ENCODE measurements around the gene MSANTD1.

DNA sequence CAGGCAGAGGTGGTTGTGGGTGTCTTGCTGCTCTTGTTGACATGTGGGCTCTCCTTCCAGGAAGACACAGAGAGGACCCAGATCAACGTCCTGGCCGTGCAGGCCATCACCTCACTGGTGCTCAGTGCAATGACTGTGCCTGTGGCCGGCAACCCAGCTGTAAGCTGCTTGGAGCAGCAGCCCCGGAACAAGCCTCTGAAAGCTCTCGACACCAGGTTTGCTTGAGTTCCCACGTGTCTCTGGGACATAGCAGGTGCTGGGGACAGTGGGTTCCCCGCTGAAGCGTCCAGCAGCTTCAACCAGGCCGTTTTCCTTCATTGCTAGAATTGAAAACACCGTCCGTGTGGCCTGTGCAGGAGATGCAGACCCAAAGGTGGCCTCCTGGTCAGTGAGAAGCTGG, 25.6 kb upstream of the MSANTD1 start:
- TF ChIP-seq, protein P1, sequence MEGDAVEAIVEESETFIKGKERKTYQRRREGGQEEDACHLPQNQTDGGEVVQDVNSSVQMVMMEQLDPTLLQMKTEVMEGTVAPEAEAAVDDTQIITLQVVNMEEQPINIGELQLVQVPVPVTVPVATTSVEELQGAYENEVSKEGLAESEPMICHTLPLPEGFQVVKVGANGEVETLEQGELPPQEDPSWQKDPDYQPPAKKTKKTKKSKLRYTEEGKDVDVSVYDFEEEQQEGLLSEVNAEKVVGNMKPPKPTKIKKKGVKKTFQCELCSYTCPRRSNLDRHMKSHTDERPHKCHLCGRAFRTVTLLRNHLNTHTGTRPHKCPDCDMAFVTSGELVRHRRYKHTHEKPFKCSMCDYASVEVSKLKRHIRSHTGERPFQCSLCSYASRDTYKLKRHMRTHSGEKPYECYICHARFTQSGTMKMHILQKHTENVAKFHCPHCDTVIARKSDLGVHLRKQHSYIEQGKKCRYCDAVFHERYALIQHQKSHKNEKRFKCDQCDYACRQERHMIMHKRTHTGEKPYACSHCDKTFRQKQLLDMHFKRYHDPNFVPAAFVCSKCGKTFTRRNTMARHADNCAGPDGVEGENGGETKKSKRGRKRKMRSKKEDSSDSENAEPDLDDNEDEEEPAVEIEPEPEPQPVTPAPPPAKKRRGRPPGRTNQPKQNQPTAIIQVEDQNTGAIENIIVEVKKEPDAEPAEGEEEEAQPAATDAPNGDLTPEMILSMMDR (IDR thresholded peaks at IDR 0.05; ENCODE audit: low read depth, low read length, poor library complexity, severe bottlenecking), result no peak
- TF ChIP-seq EZH2phosphoT487 (IDR thresholded peaks at IDR 0.05; ENCODE audit: borderline replicate concordance, low read length), result no peak
